ENCODE measurements around the gene DDIT4L. TPM values are rescaled to one million over a fixed set of nuclear protein-coding genes. Genes with fewer than 3 reads are reported as not detected.

Gene DDIT4L
- total RNA-seq, 4 donors from 2014 or later: 0.35 TPM; not detected in 3

DNA sequence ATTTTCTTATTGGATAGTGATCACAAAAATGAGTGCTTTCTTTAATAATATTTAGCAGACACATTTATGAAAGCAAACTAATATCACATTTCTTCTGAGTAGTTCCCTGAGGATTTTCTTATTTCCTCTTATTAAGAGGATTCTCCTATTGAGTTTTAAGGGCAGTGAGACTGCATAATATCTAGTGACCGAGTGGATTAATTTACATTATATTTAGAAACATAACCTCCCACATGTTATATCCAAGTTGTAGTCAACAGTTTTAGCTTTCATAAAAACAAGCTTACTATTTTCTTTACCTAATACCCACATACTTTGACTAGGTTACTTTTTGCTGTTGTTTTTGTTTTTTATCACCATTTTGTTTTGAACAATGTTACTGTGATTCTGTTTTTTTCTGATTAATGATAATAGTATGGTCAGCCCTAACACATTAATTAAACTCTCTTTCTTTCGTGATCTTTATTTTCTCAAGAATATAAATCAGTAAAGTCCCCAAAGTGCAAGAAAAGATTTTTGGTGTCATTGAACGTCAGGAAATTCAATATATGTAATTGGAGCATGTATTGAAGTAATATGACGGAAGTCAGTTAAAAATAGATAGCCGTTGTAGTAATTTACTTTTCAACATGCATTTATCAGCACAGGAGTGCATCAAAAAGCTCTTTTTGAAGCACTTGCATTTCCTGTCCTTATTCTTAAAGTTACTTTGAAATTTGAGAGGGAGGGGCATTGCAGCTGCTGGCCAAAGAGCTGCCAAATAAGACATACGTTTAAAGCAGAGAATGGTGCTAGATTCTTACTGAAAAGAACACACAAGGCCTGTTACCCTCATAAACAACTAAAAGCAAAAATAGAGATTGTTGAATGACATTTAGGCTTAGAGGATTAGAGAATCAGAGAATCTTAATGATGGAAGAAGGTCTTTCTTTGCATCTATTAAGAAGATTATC lies 25.2 kb downstream of the DDIT4L start:
- TF ChIP-seq, protein P1, sequence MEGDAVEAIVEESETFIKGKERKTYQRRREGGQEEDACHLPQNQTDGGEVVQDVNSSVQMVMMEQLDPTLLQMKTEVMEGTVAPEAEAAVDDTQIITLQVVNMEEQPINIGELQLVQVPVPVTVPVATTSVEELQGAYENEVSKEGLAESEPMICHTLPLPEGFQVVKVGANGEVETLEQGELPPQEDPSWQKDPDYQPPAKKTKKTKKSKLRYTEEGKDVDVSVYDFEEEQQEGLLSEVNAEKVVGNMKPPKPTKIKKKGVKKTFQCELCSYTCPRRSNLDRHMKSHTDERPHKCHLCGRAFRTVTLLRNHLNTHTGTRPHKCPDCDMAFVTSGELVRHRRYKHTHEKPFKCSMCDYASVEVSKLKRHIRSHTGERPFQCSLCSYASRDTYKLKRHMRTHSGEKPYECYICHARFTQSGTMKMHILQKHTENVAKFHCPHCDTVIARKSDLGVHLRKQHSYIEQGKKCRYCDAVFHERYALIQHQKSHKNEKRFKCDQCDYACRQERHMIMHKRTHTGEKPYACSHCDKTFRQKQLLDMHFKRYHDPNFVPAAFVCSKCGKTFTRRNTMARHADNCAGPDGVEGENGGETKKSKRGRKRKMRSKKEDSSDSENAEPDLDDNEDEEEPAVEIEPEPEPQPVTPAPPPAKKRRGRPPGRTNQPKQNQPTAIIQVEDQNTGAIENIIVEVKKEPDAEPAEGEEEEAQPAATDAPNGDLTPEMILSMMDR (IDR thresholded peaks at IDR 0.05): no peak
- no peak for TF ChIP-seq POLR2A (IDR thresholded peaks at IDR 0.05)
- no peak for DNase-seq
- peaks cover 0 to 3% (median 0%) of the 10 kb centered on the region in 4 donors for H3K9me3 ChIP-seq
- no peaks in the 10 kb centered on the region for H3K36me3 ChIP-seq
- no peaks in the 10 kb centered on the region for H3K4me1 ChIP-seq
- no peak overlapping the region for H3K27ac ChIP-seq
- no peak overlapping the region for H3K4me3 ChIP-seq
- no peaks in the 10 kb centered on the region for H3K27me3 ChIP-seq

DNA sequence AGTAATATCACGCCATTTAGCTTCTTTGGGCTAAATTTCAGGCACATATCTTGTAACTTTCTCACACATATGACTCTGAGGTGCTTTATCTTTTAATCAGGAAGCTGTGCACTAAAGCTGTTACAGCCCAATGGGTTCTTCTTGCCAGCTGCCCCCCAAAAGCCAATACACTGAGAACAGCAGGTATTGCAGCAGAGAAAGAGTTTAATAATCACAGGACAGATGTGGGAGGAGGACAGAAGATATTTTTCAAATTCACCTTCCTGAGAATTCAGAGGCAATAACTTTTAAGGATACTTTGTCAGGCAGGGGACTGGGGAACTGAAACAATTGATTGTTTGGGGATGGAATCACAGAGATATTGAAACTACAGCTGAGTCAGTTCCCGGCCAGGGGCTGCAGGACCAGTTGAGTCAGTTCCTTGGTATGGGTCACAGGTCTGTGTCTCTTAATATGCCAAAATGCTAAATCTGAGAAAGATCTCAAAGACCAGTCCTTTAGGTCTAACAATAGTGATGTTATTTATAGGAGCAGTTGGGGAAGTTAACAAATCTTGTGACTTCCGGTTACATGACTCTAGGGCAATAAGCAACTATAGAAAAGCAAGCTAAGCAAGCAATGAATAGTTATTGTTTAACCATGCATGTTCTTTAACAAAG lies 28.1 kb downstream of the DDIT4L start:
- no peak for DNase-seq

DNA sequence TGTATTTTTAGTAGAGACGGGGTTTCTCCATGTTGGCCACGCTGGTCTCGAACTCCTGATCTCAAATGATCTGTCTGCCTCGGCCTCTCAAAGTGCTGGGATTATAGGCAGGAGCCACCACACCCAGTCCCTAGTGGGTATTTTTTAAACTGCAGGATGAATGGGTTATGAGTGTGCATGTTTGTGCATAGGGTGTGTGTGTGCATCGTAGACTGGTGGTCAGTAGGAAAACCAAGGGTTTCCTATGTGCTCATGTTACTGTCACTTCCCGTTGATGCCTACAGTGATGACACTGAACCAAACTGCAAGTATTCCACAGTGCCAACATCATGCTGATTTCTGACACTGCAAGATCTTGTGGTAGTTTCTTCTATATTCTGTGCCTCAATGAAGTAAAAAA lies 41.1 kb downstream of the DDIT4L start:
- TF ChIP-seq POLR2A (IDR thresholded peaks at IDR 0.05): no peak
- TF ChIP-seq, protein P1 (IDR thresholded peaks at IDR 0.05): no peak
- Histone ChIP-seq H3K27me3 (no peaks in the 10 kb centered on the region), H3K27ac (no peak overlapping the region), H3K4me3 (no peak overlapping the region), H3K9me3 (no peaks in the 10 kb centered on the region), H3K4me1 (no peaks in the 10 kb centered on the region), H3K36me3 (no peaks in the 10 kb centered on the region)
- DNase-seq: no peak

More for the DNA sequence above, 28.1 kb downstream of the DDIT4L start:
- no peak overlapping the region for H3K27ac ChIP-seq
- no peak overlapping the region for H3K4me3 ChIP-seq
- no peaks in the 10 kb centered on the region for H3K27me3 ChIP-seq
- no peaks in the 10 kb centered on the region for H3K4me1 ChIP-seq
- H3K9me3 ChIP-seq: peaks cover 0 to 3% (median 0%) of the 10 kb centered on the region in 4 donors
- H3K36me3 ChIP-seq: no peaks in the 10 kb centered on the region
- TF ChIP-seq POLR2A (IDR thresholded peaks at IDR 0.05): no peak
- TF ChIP-seq, protein P1 (IDR thresholded peaks at IDR 0.05): no peak

DNA sequence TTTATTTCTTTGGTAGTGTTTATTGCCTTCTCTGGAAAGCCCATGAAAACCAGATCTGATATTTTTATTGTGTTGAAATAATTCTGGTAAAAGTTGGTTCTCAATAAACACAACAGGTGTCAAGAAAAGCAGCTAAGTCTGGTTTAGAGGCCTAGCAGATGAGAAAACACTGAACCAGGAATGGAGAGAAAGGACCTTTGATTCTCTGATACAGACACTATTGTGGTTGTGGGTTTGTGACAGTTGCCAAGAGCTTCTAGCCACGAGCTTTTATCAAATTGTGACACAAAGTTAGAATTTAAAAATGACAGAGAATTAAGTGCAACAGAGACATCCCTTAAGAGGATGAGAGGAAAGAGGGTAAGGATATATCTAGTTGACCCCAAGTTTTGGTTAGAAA lies 42.6 kb downstream of the DDIT4L start:
- H3K27me3 ChIP-seq: no peaks in the 10 kb centered on the region
- DNase-seq: no peak
- no peak overlapping the region for H3K4me3 ChIP-seq
- no peak for TF ChIP-seq POLR2A (IDR thresholded peaks at IDR 0.05)
- TF ChIP-seq, protein P1 (IDR thresholded peaks at IDR 0.05): no peak
- H3K9me3 ChIP-seq: no peaks in the 10 kb centered on the region
- no peak overlapping the region for H3K27ac ChIP-seq
- H3K4me1 ChIP-seq: no peaks in the 10 kb centered on the region
- H3K36me3 ChIP-seq: no peaks in the 10 kb centered on the region

DNA sequence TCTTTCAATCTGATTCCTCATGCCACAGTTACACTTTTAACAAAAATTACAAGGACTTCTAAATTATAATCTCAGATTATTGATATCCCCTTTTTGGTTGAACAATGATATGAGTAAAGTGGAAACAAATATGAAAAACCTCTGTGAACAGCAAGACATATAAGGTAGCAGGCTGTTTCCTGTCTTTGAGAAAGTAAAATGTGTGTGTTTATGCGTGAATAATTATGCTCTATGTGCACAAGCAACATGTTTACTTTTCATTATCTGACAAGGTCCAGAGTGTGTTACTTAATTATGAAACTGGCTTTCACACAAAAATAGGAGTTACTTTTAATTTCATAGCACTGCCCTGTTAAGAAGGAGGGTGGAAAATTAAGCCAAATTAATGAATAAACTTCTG lies 43.1 kb downstream of the DDIT4L start:
- H3K27ac ChIP-seq: no peak overlapping the region
- no peaks in the 10 kb centered on the region for H3K27me3 ChIP-seq
- no peaks in the 10 kb centered on the region for H3K36me3 ChIP-seq
- DNase-seq: no peak
- TF ChIP-seq, protein P1 (IDR thresholded peaks at IDR 0.05): no peak
- no peak for TF ChIP-seq POLR2A (IDR thresholded peaks at IDR 0.05)
- no peak overlapping the region for H3K4me3 ChIP-seq
- no peaks in the 10 kb centered on the region for H3K9me3 ChIP-seq
- H3K4me1 ChIP-seq: no peaks in the 10 kb centered on the region

All from Peyer's patch (tissue), 4 donors.